ENCODE results near the gene GAL3ST3. TPM values are rescaled to one million over a fixed set of nuclear protein-coding genes. Genes with fewer than 3 reads are reported as not detected.

Gene GAL3ST3
- total RNA-seq, 1 donor from 2014 or later = 1.8 TPM

DNA sequence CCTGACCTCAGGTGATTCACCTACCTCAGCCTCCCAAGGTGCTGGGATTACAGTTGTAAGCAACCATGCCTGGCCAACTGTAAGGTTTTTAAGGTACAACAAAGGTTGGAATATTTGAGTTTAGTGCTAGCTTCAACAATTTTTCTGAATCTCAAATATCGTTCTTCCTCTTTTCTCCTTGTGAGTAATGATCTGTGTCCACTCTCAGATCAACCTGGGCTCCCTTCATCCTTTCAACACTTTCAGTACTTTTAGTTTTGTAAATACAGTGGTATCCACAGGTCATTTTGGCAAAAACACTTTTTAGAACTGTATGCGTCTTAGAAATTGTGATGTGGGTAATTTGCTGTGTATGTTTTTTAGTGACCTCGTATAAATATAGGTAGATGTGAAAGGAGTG lies 29.0 kb upstream of the GAL3ST3 start:
- no peak for DNase-seq (ENCODE audit: low spot score)
- H3K27me3 Mint-ChIP-seq (ENCODE audit: low read depth) = no peaks in the 10 kb centered on the region
- H3K27ac Mint-ChIP-seq (ENCODE audit: unreplicated experiment) = no peak overlapping the region
- H3K4me3 Mint-ChIP-seq (ENCODE audit: unreplicated experiment) = no peak overlapping the region
- H3K9me3 Mint-ChIP-seq (ENCODE audit: low read depth) = no peaks in the 10 kb centered on the region
- peaks cover 16% of the 10 kb centered on the region for H3K36me3 Mint-ChIP-seq (ENCODE audit: low read depth)
- TF ChIP-seq, protein P1, sequence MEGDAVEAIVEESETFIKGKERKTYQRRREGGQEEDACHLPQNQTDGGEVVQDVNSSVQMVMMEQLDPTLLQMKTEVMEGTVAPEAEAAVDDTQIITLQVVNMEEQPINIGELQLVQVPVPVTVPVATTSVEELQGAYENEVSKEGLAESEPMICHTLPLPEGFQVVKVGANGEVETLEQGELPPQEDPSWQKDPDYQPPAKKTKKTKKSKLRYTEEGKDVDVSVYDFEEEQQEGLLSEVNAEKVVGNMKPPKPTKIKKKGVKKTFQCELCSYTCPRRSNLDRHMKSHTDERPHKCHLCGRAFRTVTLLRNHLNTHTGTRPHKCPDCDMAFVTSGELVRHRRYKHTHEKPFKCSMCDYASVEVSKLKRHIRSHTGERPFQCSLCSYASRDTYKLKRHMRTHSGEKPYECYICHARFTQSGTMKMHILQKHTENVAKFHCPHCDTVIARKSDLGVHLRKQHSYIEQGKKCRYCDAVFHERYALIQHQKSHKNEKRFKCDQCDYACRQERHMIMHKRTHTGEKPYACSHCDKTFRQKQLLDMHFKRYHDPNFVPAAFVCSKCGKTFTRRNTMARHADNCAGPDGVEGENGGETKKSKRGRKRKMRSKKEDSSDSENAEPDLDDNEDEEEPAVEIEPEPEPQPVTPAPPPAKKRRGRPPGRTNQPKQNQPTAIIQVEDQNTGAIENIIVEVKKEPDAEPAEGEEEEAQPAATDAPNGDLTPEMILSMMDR (IDR thresholded peaks at IDR 0.05) = no peak
- H3K4me1 Mint-ChIP-seq (ENCODE audit: low read depth) = peaks cover 55% of the 10 kb centered on the region

GRCh38 chr11:66076561-66076960 lies 27.6 kb upstream of the GAL3ST3 start:
- Mint-ChIP-seq H3K4me1 (ENCODE audit: low read depth) (peaks cover 58% of the 10 kb centered on the region), H3K4me3 (ENCODE audit: unreplicated experiment) (no peak overlapping the region), H3K27ac (ENCODE audit: unreplicated experiment) (peak overlapping the region; percentile 32), H3K27me3 (ENCODE audit: low read depth) (no peaks in the 10 kb centered on the region), H3K36me3 (ENCODE audit: low read depth) (peaks cover 16% of the 10 kb centered on the region), H3K9me3 (ENCODE audit: low read depth) (no peaks in the 10 kb centered on the region)
- TF ChIP-seq, protein P1 (IDR thresholded peaks at IDR 0.05) = no peak
- no peak for DNase-seq (ENCODE audit: low spot score)

DNA sequence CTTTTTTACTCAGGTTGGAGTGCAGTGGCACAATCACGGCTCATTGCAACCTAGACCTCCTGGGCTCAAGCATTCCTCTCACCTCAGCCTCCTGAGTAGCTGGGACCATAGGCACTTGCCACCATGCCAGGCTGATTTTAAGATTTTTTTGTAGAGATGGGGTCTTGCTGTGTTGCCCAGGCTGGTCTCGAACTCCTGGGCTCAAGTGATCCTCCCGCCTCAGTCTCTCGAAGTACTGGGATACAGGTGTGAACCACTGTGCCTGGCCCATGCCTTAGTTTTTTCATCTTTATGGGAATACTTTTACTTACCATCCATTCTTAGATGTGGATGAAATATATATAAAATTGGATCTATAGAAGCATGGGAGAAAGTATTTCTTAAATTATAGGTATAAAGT lies 26.3 kb upstream of the GAL3ST3 start:
- TF ChIP-seq, protein P1 (IDR thresholded peaks at IDR 0.05) = no peak
- peaks cover 16% of the 10 kb centered on the region for H3K36me3 Mint-ChIP-seq (ENCODE audit: low read depth)
- no peaks in the 10 kb centered on the region for H3K9me3 Mint-ChIP-seq (ENCODE audit: low read depth)
- no peak overlapping the region for H3K4me3 Mint-ChIP-seq (ENCODE audit: unreplicated experiment)
- no peaks in the 10 kb centered on the region for H3K27me3 Mint-ChIP-seq (ENCODE audit: low read depth)
- no peak for DNase-seq (ENCODE audit: low spot score)
- H3K27ac Mint-ChIP-seq (ENCODE audit: unreplicated experiment) = no peak overlapping the region
- H3K4me1 Mint-ChIP-seq (ENCODE audit: low read depth) = peaks cover 52% of the 10 kb centered on the region

DNA sequence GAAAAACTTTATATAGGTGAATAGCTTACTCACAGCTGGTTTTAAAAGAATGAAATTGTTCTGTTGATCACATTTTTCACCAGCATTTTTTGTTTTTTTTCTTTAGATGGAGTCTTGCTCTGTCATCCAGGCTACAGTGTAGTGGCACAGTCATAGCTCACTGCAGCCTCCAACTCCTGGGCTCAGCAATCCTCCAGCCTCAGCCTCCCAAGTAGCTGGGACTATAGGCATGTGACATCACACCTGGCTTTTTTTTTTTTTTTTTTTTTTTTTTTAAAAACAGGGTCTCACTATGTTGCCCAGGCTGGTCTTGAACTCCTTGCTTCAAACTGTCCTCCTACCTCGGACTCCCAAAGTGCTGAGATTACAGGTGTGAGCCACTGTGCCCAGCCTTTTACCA lies 24.7 kb upstream of the GAL3ST3 start:
- Mint-ChIP-seq H3K36me3 (ENCODE audit: low read depth) (peaks cover 18% of the 10 kb centered on the region), H3K4me3 (ENCODE audit: unreplicated experiment) (no peak overlapping the region), H3K4me1 (ENCODE audit: low read depth) (peaks cover 52% of the 10 kb centered on the region), H3K27me3 (ENCODE audit: low read depth) (no peaks in the 10 kb centered on the region), H3K9me3 (ENCODE audit: low read depth) (no peaks in the 10 kb centered on the region), H3K27ac (ENCODE audit: unreplicated experiment) (no peak overlapping the region)
- TF ChIP-seq, protein P1 (IDR thresholded peaks at IDR 0.05) = no peak
- DNase-seq (ENCODE audit: low spot score) = no peak

GRCh38 chr11:66072518-66072917 lies 23.6 kb upstream of the GAL3ST3 start:
- TF ChIP-seq, protein P1 (IDR thresholded peaks at IDR 0.05) = no peak
- Mint-ChIP-seq H3K9me3 (ENCODE audit: low read depth) (no peaks in the 10 kb centered on the region), H3K27me3 (ENCODE audit: low read depth) (no peaks in the 10 kb centered on the region), H3K4me1 (ENCODE audit: low read depth) (peaks cover 52% of the 10 kb centered on the region), H3K4me3 (ENCODE audit: unreplicated experiment) (no peak overlapping the region), H3K27ac (ENCODE audit: unreplicated experiment) (peak overlapping the region; percentile 83), H3K36me3 (ENCODE audit: low read depth) (peaks cover 21% of the 10 kb centered on the region)
- DNase-seq (ENCODE audit: low spot score) = no peak

Data from chondrocyte (in vitro differentiated cells).